ENCODE measurements around the gene IL9.

DNA sequence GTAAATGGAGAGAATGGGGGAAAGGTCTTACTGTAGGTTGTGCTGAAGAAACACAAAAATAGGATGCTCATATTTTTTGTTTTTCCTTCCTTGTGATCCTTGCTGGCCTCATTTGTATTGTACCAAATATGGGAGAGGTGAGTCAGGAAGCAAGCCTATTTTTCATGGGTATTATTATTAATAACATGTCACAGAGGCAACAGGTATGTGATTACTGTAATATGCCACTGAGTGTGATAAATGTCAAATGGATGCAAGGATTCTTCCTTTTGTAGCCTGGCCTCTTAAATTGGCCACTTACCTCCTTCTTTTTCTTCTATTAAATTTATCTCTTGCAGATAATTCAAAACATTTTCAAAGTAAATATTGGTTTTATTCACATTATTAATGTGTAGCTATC lies 48.9 kb upstream of the IL9 start:
- no peak for TF ChIP-seq CTCF (IDR thresholded peaks at IDR 0.05; ENCODE audit: insufficient read depth, low read length, poor library complexity, severe bottlenecking)
- no peak for TF ChIP-seq EZH2phosphoT487 (conservative IDR thresholded peaks at IDR 0.05; ENCODE audit: low read length)
